ENCODE data around the gene SLC48A1. TPM values are rescaled to one million over a fixed set of nuclear protein-coding genes. Genes with fewer than 3 reads are reported as not detected.

Gene SLC48A1
- total RNA-seq, 1 donor from 2014 or later, result 13.0 TPM

GRCh38 chr12:47791874-47792273, 18.8 kb downstream of the SLC48A1 start:
- Mint-ChIP-seq H3K4me3 (no peak overlapping the region), H3K27ac (ENCODE audit: unreplicated experiment) (no peak overlapping the region), H3K36me3 (ENCODE audit: low read depth) (peaks cover 9% of the 10 kb centered on the region), H3K4me1 (no peaks in the 10 kb centered on the region), H3K9me3 (no peaks in the 10 kb centered on the region), H3K27me3 (ENCODE audit: low read depth) (no peaks in the 10 kb centered on the region)
- DNase-seq (ENCODE audit: low read depth, low spot score), result no peak
- TF ChIP-seq CTCF (conservative IDR thresholded peaks at IDR 0.05), result no peak

GRCh38 chr12:47793015-47793681, 20.1 kb downstream of the SLC48A1 start:
- Mint-ChIP-seq H3K4me3 (no peak overlapping the region), H3K27me3 (ENCODE audit: low read depth) (no peaks in the 10 kb centered on the region), H3K36me3 (ENCODE audit: low read depth) (peaks cover 5% of the 10 kb centered on the region), H3K27ac (ENCODE audit: unreplicated experiment) (no peak overlapping the region), H3K4me1 (no peaks in the 10 kb centered on the region), H3K9me3 (no peaks in the 10 kb centered on the region)
- DNase-seq (ENCODE audit: low read depth, low spot score), result no peak
- no peak for TF ChIP-seq CTCF (conservative IDR thresholded peaks at IDR 0.05)

- DNase-seq (ENCODE audit: low read depth, low spot score), result no peak
- no peak for TF ChIP-seq CTCF (conservative IDR thresholded peaks at IDR 0.05)
- Mint-ChIP-seq H3K4me3 (no peak overlapping the region), H3K27ac (ENCODE audit: unreplicated experiment) (no peak overlapping the region), H3K27me3 (ENCODE audit: low read depth) (no peaks in the 10 kb centered on the region), H3K36me3 (ENCODE audit: low read depth) (no peaks in the 10 kb centered on the region), H3K4me1 (peaks cover 8% of the 10 kb centered on the region), H3K9me3 (no peaks in the 10 kb centered on the region)
Observed at GRCh38 chr12:47794679-47795078, 21.6 kb downstream of the SLC48A1 start.

GRCh38 chr12:47795121-47795813, 22.2 kb downstream of the SLC48A1 start:
- H3K27me3 Mint-ChIP-seq (ENCODE audit: low read depth), result no peaks in the 10 kb centered on the region
- H3K9me3 Mint-ChIP-seq, result no peaks in the 10 kb centered on the region
- no peak for TF ChIP-seq CTCF (conservative IDR thresholded peaks at IDR 0.05)
- H3K27ac Mint-ChIP-seq (ENCODE audit: unreplicated experiment), result no peak overlapping the region
- no peak overlapping the region for H3K4me3 Mint-ChIP-seq
- no peak for DNase-seq (ENCODE audit: low read depth, low spot score)
- peaks cover 9% of the 10 kb centered on the region for H3K4me1 Mint-ChIP-seq
- H3K36me3 Mint-ChIP-seq (ENCODE audit: low read depth), result no peaks in the 10 kb centered on the region

- Mint-ChIP-seq H3K9me3 (no peaks in the 10 kb centered on the region), H3K4me3 (no peak overlapping the region), H3K36me3 (ENCODE audit: low read depth) (no peaks in the 10 kb centered on the region), H3K27me3 (ENCODE audit: low read depth) (no peaks in the 10 kb centered on the region), H3K27ac (ENCODE audit: unreplicated experiment) (no peak overlapping the region), H3K4me1 (peaks cover 13% of the 10 kb centered on the region)
- TF ChIP-seq CTCF (conservative IDR thresholded peaks at IDR 0.05), result no peak
- no peak for DNase-seq (ENCODE audit: low read depth, low spot score)
Observed at GRCh38 chr12:47795814-47796411, 22.9 kb downstream of the SLC48A1 start.
